GM21717 (cell line): Measurements from ENCODE around the gene CNGA4.
A peak's percentile ranks its signal among the peaks of the same experiment; 100 is the strongest.

Source experiments
- ATAC-seq: cut with Tn5 transposase; IDR thresholded peaks from one replicate; pipeline ENCODE4 v1.9.1; 2021; ENCODE audit warnings: mild to moderate bottlenecking, moderate library complexity; ENCODE audit not compliant: unreplicated experiment

The CNGA4 gene, protein sequence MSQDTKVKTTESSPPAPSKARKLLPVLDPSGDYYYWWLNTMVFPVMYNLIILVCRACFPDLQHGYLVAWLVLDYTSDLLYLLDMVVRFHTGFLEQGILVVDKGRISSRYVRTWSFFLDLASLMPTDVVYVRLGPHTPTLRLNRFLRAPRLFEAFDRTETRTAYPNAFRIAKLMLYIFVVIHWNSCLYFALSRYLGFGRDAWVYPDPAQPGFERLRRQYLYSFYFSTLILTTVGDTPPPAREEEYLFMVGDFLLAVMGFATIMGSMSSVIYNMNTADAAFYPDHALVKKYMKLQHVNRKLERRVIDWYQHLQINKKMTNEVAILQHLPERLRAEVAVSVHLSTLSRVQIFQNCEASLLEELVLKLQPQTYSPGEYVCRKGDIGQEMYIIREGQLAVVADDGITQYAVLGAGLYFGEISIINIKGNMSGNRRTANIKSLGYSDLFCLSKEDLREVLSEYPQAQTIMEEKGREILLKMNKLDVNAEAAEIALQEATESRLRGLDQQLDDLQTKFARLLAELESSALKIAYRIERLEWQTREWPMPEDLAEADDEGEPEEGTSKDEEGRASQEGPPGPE

DNA sequence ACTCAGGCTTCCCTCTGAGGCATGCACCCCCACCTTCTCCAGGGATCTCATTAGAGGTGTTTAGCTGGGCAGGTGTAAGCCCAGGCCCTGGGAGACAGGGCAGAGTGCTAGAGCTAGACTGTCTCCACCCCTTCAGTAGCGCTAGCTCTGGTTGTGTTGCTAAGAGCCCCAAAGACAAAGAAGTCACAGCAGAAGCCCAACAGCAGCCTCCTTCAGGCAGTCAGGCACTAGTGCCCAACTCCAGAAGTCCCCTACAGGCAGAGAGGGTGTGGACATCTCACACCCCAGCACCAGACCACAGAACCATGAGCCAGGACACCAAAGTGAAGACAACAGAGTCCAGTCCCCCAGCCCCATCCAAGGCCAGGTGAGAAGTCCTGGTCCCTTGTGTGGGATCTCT is at the start of gene CNGA4:
TSS of gene CNGA4 (plus strand) at position 188 of the 400 bp plus-strand sequence. CDS start at position 306, 118 bp downstream.
- ATAC-seq, result no peak

DNA sequence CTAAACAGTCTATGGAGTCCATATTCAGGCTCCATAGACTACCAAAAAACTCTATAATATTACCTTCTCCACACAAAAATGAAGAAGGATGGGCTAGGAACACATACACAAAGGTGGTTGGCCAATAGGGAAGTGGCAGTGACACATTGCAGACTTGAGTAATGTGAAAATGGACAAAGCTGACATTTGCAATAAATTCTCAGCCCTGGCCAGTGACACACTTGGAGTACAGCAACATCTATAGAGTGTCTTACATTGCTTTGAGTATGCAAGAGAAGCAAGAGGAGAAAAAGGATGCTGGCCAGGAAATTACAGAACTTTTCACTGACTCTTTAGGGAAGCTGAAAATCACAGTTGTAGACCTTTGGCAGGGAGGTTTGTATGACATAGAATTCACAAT is 47.1 kb upstream of the CNGA4 start:
- ATAC-seq, result no peak

DNA sequence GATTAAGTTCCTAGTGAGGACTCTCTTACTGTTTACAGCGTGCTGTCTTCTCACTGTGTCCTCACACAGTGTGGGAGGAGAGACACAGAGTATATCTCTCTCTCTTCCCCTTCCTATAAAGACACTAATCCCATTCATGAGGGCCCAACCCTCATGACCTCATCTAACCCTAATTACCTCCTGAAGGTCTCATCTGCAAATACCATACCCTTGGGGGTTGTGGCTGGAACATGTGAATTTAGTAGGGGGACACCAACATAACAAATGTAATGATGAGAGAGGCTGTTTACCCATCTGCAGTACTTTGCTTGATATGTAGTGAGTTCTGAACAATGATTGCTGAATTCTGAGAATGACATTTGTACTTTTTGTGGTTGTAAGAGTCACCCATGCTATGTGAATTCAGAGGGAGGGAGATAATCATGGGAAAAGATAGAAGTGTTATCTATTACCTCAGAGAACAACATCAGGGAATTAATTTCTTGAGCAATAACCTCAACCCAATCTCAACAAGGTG is 44.8 kb upstream of the CNGA4 start:
- no peak for ATAC-seq

DNA sequence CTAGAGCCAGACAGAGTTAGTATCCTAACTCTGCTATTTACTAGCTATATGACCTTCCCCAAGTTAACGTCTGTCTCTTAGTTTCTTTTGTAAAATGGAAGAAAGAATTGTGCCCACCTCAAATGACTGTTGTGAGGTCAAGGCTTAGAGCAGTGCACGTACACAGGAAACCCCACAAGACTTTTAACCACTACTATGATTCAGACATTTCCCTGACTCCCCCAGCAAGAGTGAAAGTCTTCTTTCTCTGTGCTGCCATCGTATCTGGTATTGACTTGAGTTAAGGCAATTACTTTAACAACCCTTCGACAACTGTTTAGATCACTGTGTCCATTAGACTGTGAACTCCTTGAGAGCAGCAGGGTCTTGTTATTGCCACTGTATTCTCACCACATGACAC is 42.5 kb upstream of the CNGA4 start:
- ATAC-seq, result no peak

DNA sequence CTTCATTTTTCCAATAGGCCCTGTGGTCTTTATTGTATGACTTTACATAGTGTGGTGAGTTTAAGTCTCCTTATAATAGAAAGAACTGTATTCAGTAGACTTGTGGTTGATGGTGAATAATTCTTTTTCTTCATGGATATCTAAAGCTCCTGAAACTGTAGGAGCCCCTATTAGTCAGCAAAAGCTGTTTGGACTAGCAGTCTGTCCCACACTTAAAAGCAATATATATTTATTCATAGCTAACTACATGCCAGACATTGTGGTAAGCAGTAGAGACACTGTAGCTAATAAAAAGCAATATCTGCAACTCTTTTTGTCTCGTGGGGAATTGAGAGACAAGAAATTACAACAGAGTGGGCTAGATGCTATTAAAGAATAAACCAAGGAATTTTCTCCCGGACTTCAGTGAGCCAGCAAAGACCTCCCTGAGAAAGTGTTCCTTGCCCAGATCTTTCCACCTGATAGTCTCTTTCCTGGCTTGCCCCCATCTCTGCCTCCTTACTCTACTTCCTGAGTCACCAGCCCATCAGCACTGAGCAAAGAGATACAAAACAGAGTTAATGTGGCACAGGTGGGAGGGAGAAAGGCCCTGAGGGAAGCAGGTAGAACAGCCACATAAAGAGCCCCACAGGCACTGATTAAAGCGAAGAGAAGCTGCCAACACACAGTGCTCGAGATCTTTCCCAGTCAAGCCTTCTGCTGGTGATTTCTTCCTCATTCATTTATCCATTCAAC is 41.3 kb upstream of the CNGA4 start:
- ATAC-seq, result no peak

DNA sequence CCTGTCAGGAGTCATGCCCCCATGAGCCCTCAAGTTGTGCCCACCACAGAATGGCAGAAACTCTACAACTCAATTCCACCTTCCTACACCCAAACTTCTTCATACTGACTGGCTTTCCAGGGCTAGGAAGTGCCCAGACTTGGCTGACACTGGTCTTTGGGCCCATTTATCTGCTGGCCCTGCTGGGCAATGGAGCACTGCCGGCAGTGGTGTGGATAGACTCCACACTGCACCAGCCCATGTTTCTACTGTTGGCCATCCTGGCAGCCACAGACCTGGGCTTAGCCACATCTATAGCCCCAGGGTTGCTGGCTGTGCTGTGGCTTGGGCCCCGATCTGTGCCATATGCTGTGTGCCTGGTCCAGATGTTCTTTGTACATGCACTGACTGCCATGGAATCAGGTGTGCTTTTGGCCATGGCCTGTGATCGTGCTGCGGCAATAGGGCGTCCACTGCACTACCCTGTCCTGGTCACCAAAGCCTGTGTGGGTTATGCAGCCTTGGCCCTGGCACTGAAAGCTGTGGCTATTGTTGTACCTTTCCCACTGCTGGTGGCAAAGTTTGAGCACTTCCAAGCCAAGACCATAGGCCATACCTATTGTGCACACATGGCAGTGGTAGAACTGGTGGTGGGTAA is 39.6 kb upstream of the CNGA4 start, which contains the start of gene OR52W1:
TSS of gene OR52W1 (plus strand) at position 51 of the 637 bp plus-strand sequence. CDS start at position 51, 0 bp downstream.
- ATAC-seq, result no peak

DNA sequence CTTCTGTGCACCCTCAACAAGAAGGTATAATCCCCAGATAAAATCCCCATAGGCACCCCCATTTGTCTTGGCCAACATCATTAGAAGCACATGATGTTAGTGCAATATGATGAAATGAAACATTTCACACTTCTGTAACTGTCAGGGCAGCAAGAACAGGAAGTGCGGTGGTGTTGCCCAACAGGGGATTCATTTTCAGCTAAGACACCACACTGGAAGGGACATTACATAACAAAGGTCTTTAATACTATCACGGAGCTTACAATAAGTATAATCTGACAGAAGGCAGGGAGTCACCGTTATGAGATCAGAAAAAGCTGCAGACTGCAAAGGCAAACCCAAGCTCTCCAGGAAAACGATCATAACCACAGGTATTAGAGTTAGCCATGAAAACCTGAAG is 37.9 kb upstream of the CNGA4 start:
- no peak for ATAC-seq

DNA sequence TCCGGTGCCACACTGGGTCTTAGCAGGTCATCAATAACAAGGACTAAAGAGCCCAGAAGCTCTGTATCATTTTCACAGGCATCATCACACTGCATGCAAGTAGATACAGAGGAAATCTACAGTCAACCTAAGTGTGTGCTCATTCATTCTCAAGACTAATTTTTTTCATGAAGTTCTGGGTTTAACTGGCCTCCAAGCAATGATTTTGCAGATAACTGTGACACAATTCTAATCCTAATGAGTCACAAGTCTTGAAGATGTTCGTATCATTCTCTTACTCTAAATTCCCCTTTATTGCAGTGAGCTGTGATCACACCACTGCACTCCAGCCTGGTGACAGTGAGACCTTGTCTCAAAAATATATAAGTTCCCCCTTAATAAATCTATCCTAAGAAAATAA is 37.4 kb upstream of the CNGA4 start:
- ATAC-seq, result no peak

DNA sequence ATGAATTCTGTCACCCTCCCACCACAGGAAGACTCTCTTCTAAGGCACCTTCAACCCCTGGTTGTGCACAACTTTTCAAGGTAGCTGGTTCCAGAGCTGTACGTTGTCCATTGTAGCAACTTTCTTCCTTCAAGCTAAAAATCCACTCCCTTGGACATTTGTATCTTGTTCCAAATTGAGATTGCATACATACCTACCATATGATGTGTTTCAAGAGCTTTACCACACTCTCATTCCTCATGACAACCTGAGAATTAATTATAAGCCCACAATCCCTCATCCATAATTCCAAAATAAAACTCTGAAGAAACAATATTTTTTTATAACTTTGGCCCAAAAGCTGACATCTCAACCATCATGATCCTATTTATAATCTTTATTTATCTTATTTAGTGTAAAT is 36.8 kb upstream of the CNGA4 start:
- no peak for ATAC-seq

DNA sequence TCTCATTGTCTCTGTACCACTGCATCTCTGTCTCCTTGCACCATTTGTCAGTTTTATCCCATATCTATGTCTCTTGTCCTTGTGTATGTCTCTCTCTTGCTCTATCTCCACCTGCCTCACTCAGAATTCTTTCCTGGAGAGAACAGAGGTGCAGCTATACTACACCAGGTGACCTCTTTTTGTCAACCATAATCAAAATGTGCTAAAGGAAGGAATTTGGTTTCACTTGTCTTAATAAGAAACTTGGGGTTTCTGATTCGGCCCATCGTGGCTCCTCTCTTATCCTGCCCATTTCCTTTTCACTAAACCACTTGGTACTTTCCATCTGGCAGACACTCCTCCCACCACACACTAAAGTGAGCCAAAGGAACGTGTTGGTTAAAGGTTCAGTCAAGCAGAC is 35.6 kb upstream of the CNGA4 start:
- ATAC-seq, result peak; percentile 86

DNA sequence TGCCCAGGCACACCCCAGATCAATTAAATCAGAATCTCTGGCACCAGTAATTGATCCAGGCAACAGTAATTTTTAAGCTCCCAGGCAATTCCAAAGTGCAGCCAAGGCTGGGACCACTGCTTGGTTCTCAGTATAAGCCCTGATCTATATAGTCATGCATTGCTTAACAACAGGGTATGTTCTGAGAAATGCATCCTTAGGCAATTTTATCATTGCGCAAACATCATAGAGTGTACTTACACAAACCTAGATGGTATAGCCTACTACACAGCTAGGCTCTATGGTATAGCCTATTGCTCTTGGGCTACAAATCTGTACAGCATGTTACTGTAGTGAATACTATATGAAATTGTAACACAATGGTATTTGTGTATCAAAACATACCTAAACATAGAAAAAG is 34.2 kb upstream of the CNGA4 start:
- ATAC-seq, result no peak

DNA sequence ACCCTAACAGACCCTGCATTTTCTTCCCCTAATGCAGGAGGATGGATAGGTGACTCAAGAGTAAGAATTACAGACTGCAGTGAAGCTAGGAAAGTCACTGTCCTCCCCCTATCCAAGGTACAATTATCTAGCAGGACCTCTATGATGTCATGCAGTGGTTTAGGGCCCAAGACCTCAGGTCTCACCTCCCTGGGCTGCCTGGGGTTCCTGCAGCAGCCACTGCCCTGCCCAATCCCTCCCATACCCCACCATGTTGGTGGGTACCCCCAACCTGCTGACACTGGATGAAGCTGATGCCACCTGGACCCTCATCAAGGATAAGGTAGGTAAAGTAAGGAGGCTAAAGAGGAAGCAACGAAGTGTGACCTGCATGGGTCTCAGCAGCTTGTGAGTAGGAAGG is 33.5 kb upstream of the CNGA4 start, which contains the start of gene C11orf42:
TSS of gene C11orf42 (plus strand) at position 192 of the 400 bp plus-strand sequence. CDS start at position 251, 59 bp downstream.
- ATAC-seq, result no peak

DNA sequence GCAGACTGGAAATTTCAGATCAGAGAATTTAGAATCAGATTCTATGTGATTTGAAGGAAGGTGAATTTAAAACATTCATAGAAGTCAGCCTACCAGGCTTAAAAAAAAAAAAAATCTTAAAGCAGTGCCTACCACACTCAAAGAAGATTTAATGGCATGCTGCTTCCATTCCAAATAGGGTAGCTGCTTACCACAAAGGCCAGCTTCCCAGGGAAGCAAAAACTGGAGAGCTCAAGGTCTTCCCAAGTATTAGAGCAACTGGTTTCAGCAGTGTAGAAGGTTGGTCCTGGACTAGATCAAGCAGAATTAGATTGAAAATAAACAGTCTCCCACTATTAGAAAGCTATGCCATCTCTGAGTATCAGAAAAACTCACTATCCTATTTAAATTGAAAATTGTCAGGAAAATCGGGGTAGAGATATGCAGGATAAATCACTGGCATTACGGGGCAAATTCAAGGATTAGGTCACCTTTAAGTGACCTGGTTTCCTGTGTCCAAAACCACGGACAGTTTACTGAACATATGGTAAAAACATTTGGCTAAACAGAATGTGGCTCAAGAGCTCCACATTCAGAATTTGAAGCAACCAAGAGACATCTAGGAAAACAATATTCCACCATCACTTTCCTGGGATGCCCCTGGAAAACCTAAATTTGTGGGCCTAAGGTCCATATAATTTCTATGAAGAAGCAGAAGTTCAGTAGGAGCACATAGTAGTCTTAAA is 32.3 kb upstream of the CNGA4 start:
- ATAC-seq, result no peak

DNA sequence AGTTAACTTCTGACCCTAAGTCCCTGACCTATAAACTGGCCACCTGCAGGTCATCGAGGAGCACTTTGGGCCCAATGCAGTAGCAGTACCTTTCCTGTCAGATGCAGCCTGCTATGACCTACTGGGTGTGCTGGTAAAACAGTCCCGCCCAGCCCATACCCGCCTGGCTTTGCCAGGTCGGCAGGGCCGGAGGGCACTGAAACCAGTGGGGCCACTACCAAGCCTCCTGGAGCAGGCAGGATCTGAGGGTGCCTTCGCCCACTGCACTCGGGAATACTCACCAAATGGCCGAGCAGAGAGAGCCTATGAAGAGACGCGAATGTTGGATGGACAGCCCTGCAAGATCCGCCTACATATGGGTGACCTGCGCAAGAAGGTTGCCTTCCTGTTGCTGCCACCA is 29.1 kb upstream of the CNGA4 start:
- no peak for ATAC-seq

DNA sequence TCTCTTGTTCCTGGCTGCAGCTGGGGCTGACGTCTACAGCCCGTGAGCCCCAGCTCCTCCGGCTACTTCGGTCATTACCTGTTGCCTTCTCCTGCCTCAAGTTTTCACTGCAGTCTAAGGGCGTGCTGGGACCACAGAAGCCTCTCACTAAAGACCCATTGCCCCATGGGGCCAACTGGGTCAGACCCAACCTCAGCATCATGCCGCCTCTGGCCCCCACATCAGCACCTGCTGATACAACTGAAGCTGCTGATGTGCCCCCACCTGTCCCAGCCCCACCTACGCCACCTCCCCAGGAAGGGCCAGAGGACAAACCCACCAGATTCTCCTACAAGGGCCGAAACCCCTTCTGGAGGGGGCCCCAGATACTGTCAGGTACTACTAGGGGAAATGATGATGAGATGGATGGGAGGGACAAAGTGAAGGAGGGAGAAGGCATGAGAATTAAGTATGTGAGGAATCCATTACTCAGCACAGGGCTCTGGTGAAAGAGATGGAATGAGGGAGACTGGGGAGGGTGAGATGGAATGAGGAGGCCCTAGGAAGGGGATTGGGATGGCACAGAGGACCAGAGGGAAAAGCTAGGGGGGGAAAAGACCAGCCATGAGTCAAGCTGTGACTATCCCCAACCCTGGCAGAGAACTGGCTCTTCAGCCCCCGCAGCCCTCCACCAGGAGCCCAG is 28.5 kb upstream of the CNGA4 start:
- no peak for ATAC-seq

DNA sequence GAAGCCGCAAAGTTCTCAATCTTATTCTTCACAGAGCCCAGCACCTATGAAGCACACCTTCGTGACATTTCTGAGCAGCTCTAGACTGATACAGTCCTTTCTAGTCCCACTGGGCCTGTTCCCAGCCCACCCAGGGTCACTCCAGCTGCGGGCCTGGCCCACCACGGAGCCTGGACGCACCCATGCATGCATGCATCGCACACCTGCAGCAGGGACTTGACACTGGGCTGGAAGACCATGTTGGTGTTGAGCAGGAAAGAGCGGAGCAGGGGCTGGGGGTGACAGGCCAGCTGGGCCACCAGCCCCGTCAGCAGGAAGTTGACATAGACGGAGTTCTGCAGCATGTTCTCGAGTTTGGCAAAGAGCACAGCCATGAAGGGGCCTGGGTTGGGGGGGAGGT is 24.4 kb upstream of the CNGA4 start:
- ATAC-seq, result no peak

DNA sequence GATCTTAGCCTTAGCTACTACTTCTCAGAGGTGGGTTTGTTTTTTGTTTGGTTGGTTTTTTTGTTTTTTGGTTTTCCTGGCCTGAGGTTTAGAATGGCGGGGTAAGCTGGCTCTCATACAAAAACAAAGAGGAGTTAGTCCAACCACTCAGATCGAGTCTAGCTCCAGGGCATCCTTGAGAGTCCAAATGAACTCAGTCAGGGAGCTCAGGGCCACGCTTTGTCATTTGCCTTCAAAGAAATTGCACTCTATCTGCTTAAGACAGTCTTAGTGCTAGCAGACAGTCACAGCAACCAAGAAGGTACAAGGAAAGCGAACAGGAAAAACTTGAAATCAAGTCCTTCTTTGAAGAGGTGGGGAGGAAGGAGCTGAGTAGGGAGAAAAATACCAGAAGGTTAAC is 22.4 kb upstream of the CNGA4 start:
- ATAC-seq, result no peak

DNA sequence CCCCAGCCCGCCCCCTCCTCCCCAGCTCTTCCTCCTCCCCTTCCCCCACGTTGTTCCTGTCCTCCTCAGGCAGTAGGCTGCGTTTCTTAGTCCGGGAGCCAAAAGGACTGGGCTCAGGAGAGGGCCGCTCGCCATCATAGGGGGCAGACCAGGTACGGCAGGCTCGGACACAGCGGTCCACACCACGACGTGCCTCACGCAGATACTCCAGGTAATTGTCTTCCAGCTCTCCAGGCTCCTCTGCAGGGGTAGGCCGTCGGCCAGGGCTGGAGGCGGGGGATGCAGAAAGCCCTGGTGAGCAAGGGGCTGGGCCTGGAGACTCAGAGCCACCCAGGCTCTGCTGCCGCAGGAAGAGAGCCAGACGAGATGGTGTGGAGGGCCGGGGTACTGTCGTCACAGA is 21.2 kb upstream of the CNGA4 start:
- no peak for ATAC-seq

DNA sequence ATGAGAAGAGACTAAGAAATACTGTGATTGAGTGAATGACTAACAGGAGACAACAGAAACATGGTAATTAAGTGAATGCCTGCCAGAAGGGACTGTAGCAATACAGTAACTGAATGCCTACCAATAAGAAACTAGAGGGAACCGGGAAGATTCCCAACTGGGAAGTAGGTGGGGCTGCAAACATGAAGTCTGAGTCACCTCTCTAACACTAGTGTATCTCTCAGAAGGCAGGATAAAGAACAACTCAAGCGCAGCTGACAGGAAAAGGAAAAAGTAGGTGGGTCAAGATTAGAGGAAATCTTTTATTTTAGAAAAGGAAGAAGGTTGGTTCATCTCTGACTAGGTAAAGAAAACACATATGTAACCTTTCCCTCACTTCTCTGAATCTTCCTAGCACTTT is 19.5 kb upstream of the CNGA4 start:
- ATAC-seq, result no peak

DNA sequence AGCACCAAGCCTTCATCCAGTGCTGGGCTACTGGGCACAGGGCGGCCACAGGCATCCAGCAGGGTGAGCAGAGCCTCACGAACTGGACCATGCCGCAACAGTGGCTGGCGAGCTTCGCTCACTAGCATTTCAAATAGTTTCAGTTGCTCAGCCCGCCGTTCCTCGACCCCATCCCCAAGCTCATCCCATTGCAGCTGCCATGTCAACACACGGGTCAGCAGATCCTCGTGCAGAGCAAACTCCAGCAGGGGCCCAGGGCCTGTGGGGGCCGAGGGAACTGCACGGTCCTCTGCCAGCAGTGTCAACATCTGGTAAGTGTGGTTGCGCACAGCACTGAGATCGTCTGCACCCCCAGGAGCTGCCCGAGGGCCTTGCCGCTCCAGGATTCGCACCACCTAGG is 15.0 kb upstream of the CNGA4 start:
- no peak for ATAC-seq
